Measurements from ENCODE around the gene CYB5A. TPM values are rescaled to one million over a fixed set of nuclear protein-coding genes. Genes with fewer than 3 reads are reported as not detected.
"Not testable (repeated sequence)": the region's sequence is repeated elsewhere in the genome, so short reads cannot be mapped to it uniquely, and the experiment has no call there.

Gene CYB5A
- total RNA-seq, result 10 to 100 TPM; 32.5 to 33.6 TPM

GRCh38 chr18:74291771-74292540 lies at the start of gene CYB5A:
Gene CYB5A (minus strand): TSS chr18:74291963. CDS start chr18:74291875, 88 bp downstream.
- Mint-ChIP-seq H3K4me1 (peaks cover 8% of the 10 kb centered on the region), H3K27me3 (no peaks in the 10 kb centered on the region)

DNA sequence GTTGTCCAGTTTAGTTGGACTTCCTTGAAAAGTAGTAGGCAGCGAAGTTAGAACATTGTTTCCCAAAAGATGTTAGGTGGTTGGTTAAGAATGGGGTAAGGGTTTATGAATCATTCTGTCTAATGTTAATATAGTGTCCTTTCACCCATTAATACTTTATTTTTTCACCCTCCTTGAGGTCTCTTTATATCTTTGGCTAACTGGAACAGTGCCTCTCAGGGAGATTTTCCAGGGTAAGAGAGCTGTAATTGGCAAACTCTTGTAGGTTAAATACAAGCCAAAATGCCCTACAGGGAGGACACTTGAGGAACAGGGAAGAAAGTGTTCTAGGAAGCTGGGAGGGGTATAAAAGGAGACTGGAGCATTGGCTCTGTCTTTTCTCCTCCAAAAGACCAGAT lies 46.1 kb upstream of the CYB5A start:
- H3K4me3 Mint-ChIP-seq, result no peak overlapping the region

More at GRCh38 chr18:74291771-74292540, at the start of gene CYB5A:
- peaks cover 8% of the 10 kb centered on the region for H3K36me3 Mint-ChIP-seq (ENCODE audit: low read depth)
- H3K4me3 Mint-ChIP-seq, result no peak within 1 kb of the TSS
- peak within 1 kb of the TSS; percentile 93 for H3K27ac Mint-ChIP-seq
- peak; percentile 98 for ATAC-seq (replicated peaks)
- H3K9me3 Mint-ChIP-seq, result no peaks in the 10 kb centered on the region

DNA sequence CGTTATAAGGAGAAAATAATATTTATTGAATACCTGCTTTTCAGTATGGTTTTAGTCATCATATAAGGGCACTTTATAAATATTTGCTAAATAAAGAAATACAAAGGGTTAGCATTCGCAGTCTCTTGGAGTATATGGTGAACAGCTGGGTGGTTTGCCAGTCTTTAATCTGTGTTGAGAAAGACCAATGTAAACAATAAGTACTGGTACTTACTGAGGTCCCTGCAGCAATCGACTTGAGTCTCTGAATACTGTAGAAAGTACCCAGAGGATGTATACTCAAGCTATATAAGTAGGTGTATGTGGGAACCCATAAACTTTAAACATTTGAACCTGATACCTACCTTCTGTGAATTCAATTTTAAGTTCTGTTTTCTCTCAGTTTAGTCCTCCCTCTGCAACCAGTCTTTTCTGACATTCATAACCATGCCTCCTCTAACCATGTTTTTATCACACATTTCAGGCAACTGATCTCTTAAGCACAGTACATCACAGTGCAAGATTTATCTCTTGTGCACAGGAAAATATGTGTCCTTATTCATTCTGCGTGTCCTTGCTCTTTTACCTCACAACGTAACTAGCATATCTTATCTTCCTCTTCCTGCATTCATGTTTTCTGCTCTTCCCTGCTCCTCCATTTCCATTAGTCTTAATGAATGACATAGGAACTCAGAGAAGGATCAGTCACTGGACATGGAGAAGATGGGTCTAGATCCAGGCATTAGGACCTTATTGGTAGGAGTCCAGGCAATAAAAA lies 45.6 kb upstream of the CYB5A start:
- H3K27ac Mint-ChIP-seq, result no peak overlapping the region
- no peaks in the 10 kb centered on the region for H3K36me3 Mint-ChIP-seq (ENCODE audit: low read depth)
- no peak overlapping the region for H3K4me3 Mint-ChIP-seq
- H3K9me3 Mint-ChIP-seq, result no peaks in the 10 kb centered on the region
- ATAC-seq (replicated peaks), result no peak
- no peaks in the 10 kb centered on the region for H3K4me1 Mint-ChIP-seq
- peaks cover 5% of the 10 kb centered on the region for H3K27me3 Mint-ChIP-seq

More for the DNA sequence above, 46.1 kb upstream of the CYB5A start:
- no peak for ATAC-seq (replicated peaks)
- no peaks in the 10 kb centered on the region for H3K4me1 Mint-ChIP-seq
- peaks cover 5% of the 10 kb centered on the region for H3K27me3 Mint-ChIP-seq
- no peaks in the 10 kb centered on the region for H3K36me3 Mint-ChIP-seq (ENCODE audit: low read depth)
- no peak overlapping the region for H3K27ac Mint-ChIP-seq
- no peaks in the 10 kb centered on the region for H3K9me3 Mint-ChIP-seq

- Mint-ChIP-seq H3K36me3 (ENCODE audit: low read depth) (no peaks in the 10 kb centered on the region), H3K27me3 (peaks cover 5% of the 10 kb centered on the region), H3K4me1 (no peaks in the 10 kb centered on the region), H3K4me3 (no peak overlapping the region), H3K9me3 (no peaks in the 10 kb centered on the region), H3K27ac (no peak overlapping the region)
- ATAC-seq (replicated peaks), result no peak
These were observed 44.9 kb upstream of the CYB5A start for GRCh38 chr18:74336656-74337055.

- Mint-ChIP-seq H3K27me3 (peaks cover 14% of the 10 kb centered on the region), H3K27ac (no peak overlapping the region), H3K4me1 (no peaks in the 10 kb centered on the region), H3K36me3 (ENCODE audit: low read depth) (no peaks in the 10 kb centered on the region), H3K4me3 (no peak overlapping the region), H3K9me3 (no peaks in the 10 kb centered on the region)
- no peak for ATAC-seq (replicated peaks)
These were observed 42.6 kb upstream of the CYB5A start for GRCh38 chr18:74334242-74334893.

DNA sequence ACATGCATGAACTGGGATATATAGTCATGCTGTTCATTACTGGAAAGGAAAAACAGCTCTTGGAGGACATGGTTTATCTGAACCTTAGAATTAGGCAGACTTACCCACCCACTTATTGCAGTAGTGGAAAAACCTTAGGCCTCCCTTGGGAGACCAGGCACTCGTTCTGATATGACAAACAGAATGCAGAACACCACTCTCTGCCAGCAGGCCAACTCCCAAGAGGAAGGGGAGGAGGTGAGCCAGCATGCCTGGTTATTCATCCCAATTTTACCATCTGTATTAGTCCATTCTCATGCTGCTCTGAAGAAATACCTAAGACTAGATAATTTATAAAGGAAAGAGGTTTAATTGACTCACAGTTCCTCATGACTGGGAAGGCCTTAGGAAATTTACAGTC lies 41.3 kb upstream of the CYB5A start:
- no peaks in the 10 kb centered on the region for H3K36me3 Mint-ChIP-seq (ENCODE audit: low read depth)
- no peaks in the 10 kb centered on the region for H3K4me1 Mint-ChIP-seq
- peaks cover 14% of the 10 kb centered on the region for H3K27me3 Mint-ChIP-seq
- no peak overlapping the region for H3K27ac Mint-ChIP-seq
- no peak for ATAC-seq (replicated peaks)
- no peak overlapping the region for H3K4me3 Mint-ChIP-seq
- H3K9me3 Mint-ChIP-seq, result no peaks in the 10 kb centered on the region

GRCh38 chr18:74331404-74331803 lies 39.6 kb upstream of the CYB5A start:
- Mint-ChIP-seq H3K27me3 (peaks cover 12% of the 10 kb centered on the region), H3K36me3 (ENCODE audit: low read depth) (no peaks in the 10 kb centered on the region), H3K9me3 (no peaks in the 10 kb centered on the region), H3K4me3 (no peak overlapping the region), H3K4me1 (no peaks in the 10 kb centered on the region), H3K27ac (no peak overlapping the region)
- no peak for ATAC-seq (replicated peaks)

GRCh38 chr18:74329688-74330205 lies 38.0 kb upstream of the CYB5A start:
- no peaks in the 10 kb centered on the region for H3K9me3 Mint-ChIP-seq
- H3K36me3 Mint-ChIP-seq (ENCODE audit: low read depth), result no peaks in the 10 kb centered on the region
- ATAC-seq (replicated peaks), result no peak
- peaks cover 14% of the 10 kb centered on the region for H3K27me3 Mint-ChIP-seq
- no peak overlapping the region for H3K4me3 Mint-ChIP-seq
- H3K27ac Mint-ChIP-seq, result no peak overlapping the region
- H3K4me1 Mint-ChIP-seq, result no peaks in the 10 kb centered on the region

GRCh38 chr18:74328206-74328605 lies 36.4 kb upstream of the CYB5A start:
- H3K4me3 Mint-ChIP-seq, result no peak overlapping the region
- no peaks in the 10 kb centered on the region for H3K9me3 Mint-ChIP-seq
- H3K4me1 Mint-ChIP-seq, result no peaks in the 10 kb centered on the region
- no peak overlapping the region for H3K27ac Mint-ChIP-seq
- H3K36me3 Mint-ChIP-seq (ENCODE audit: low read depth), result no peaks in the 10 kb centered on the region
- peaks cover 14% of the 10 kb centered on the region for H3K27me3 Mint-ChIP-seq
- ATAC-seq (replicated peaks), result no peak

GRCh38 chr18:74326791-74327190 lies 35.0 kb upstream of the CYB5A start:
- H3K36me3 Mint-ChIP-seq (ENCODE audit: low read depth); H3K4me3 Mint-ChIP-seq; H3K4me1 Mint-ChIP-seq; H3K27ac Mint-ChIP-seq; ATAC-seq (replicated peaks); H3K9me3 Mint-ChIP-seq: not testable (repeated sequence)
- peaks cover 14% of the 10 kb centered on the region for H3K27me3 Mint-ChIP-seq

- H3K4me1 Mint-ChIP-seq, result no peaks in the 10 kb centered on the region
- no peaks in the 10 kb centered on the region for H3K36me3 Mint-ChIP-seq (ENCODE audit: low read depth)
- H3K27me3 Mint-ChIP-seq, result peaks cover 12% of the 10 kb centered on the region
- no peaks in the 10 kb centered on the region for H3K9me3 Mint-ChIP-seq
- no peak overlapping the region for H3K4me3 Mint-ChIP-seq
- no peak for ATAC-seq (replicated peaks)
- H3K27ac Mint-ChIP-seq, result no peak overlapping the region
These were observed 34.5 kb upstream of the CYB5A start for GRCh38 chr18:74326231-74326630.

- no peak for ATAC-seq (replicated peaks)
- Mint-ChIP-seq H3K9me3 (no peaks in the 10 kb centered on the region), H3K4me1 (no peaks in the 10 kb centered on the region), H3K36me3 (ENCODE audit: low read depth) (no peaks in the 10 kb centered on the region), H3K27me3 (peaks cover 7% of the 10 kb centered on the region), H3K4me3 (no peak overlapping the region), H3K27ac (no peak overlapping the region)
These were observed 24.8 kb upstream of the CYB5A start for GRCh38 chr18:74316257-74317170.

- Mint-ChIP-seq H3K4me1 (no peaks in the 10 kb centered on the region), H3K4me3 (no peak within 1 kb of the TSS), H3K36me3 (ENCODE audit: low read depth) (no peaks in the 10 kb centered on the region), H3K27ac (no peak within 1 kb of the TSS), H3K27me3 (peaks cover 7% of the 10 kb centered on the region), H3K9me3 (no peaks in the 10 kb centered on the region)
- no peak for ATAC-seq (replicated peaks)
These were observed 23.9 kb upstream of the CYB5A start, which contains the start of gene C18orf63 for GRCh38 chr18:74315464-74316256. Gene C18orf63 (plus strand): TSS chr18:74315839. CDS start chr18:74317866, 2,027 bp downstream.
